GM13977 (cell line): ENCODE results near the gene RNF212B.

Experiments
- DNase-seq: peaks from one replicate; pipeline ENCODE4 v3.0.0; 2012; ENCODE audit warnings: low spot score
- CTCF ChIP-seq: IDR thresholded peaks from 2 replicates; pipeline ENCODE4 v1.5.1; 2012; ENCODE audit warnings: mild to moderate bottlenecking, control low read depth; ENCODE audit not compliant: insufficient read depth; ENCODE audit errors: extremely low read depth, missing control alignments
- in situ Hi-C: fragments of 300-500 bp; cut with MboI; formaldehyde crosslinking; loops from one replicate; pipeline ENCODE4 v1.12.0; 2022; ENCODE audit warnings: low sequenced_read_pairs, low pct_unique_long_range_greater_than_20kb, mixed read lengths, inconsistent platforms; ENCODE audit not compliant: unreplicated experiment

RNF212B gene

GRCh38 chr14:23302290-23303225, 64.8 kb downstream of the RNF212B start, which contains the start of gene PPP1R3E:
Gene PPP1R3E (minus strand): TSS chr14:23302859. CDS start chr14:23302576, 283 bp downstream.
- peak; percentile 82 for DNase-seq
- no peak for TF ChIP-seq CTCF
- in situ Hi-C loops: no loop called here

GRCh38 chr14:23306412-23307145, 68.8 kb downstream of the RNF212B start, which contains the start of gene BCL2L2:
Gene BCL2L2 (plus strand): TSS chr14:23306833. CDS start chr14:23307768, 935 bp downstream.
- TF ChIP-seq CTCF: no peak
- in situ Hi-C loops: no loop called here
- DNase-seq: peak; percentile 80

- no peak for DNase-seq
- in situ Hi-C loops: no loop called here
- no peak for TF ChIP-seq CTCF
These were observed 69.4 kb downstream of the RNF212B start for GRCh38 chr14:23307146-23307530.

- TF ChIP-seq CTCF: no peak
- no peak for DNase-seq
- in situ Hi-C loops: no loop called here
These were observed 70.2 kb downstream of the RNF212B start for GRCh38 chr14:23307687-23308644.

- no peak for DNase-seq
- in situ Hi-C loops: no loop called here
- TF ChIP-seq CTCF: no peak
These were observed 71.1 kb downstream of the RNF212B start for GRCh38 chr14:23308721-23309445.
